Hepatocyte (in vitro differentiated cells): ENCODE results near the gene TCOF1. TPM values are rescaled to one million over a fixed set of nuclear protein-coding genes. Genes with fewer than 3 reads are reported as not detected.

Experiments
- DNase-seq: peaks from one replicate; pipeline ENCODE4 v3.0.0-alpha.2; 2016; ENCODE audit warnings: low spot score
- H2AFZ ChIP-seq: fragments of 200-600 bp; sonication (generic); 2 replicates; pipeline ENCODE4 v1.6.0; 2016; ENCODE audit warnings: antibody characterized with exemption, mild to moderate bottlenecking
- H3K27ac ChIP-seq: fragments of 200-600 bp; sonication (generic); 2 replicates; pipeline ENCODE4 v1.5.1; 2016; ENCODE audit warnings: mild to moderate bottlenecking
- H3K27me3 ChIP-seq: fragments of 200-600 bp; sonication (generic); 2 replicates; pipeline ENCODE4 v1.6.1; 2016
- H3K36me3 ChIP-seq: fragments of 200-600 bp; sonication (generic); replicated peaks from 2 replicates; pipeline ENCODE4 v1.5.1; 2016; ENCODE audit warnings: low read depth; ENCODE audit not compliant: insufficient read depth
- H3K4me1 ChIP-seq: fragments of 200-600 bp; sonication (generic); 2 replicates; pipeline ENCODE4 v1.5.1; 2016; ENCODE audit warnings: mild to moderate bottlenecking, moderate library complexity; ENCODE audit not compliant: insufficient read depth
- H3K4me2 ChIP-seq: fragments of 200-600 bp; sonication (generic); 2 replicates; pipeline ENCODE4 v1.6.0; 2016
- H3K4me3 ChIP-seq: fragments of 200-600 bp; sonication (generic); 2 replicates; pipeline ENCODE4 v1.5.1; 2016; ENCODE audit warnings: mild to moderate bottlenecking
- H3K79me2 ChIP-seq: fragments of 200-600 bp; sonication (generic); 2 replicates; pipeline ENCODE4 v1.6.0; 2017; ENCODE audit warnings: mild to moderate bottlenecking
- H3K9me2 ChIP-seq: fragments of 200-600 bp; sonication (generic); replicated peaks from 2 replicates; pipeline ENCODE4 v1.6.0; 2017; ENCODE audit warnings: mild to moderate bottlenecking; ENCODE audit not compliant: insufficient read depth
- H3K9me3 ChIP-seq: fragments of 200-600 bp; sonication (generic); 2 replicates; pipeline ENCODE4 v1.5.1; 2016; ENCODE audit warnings: low read depth, mild to moderate bottlenecking
- H4K20me1 ChIP-seq: fragments of 200-600 bp; sonication (generic); 2 replicates; pipeline ENCODE4 v1.6.0; 2016; ENCODE audit warnings: mild to moderate bottlenecking; ENCODE audit not compliant: insufficient read depth, poor library complexity, severe bottlenecking
- EZH2 ChIP-seq: fragments of 200-600 bp; sonication (generic); IDR thresholded peaks from 2 replicates; pipeline ENCODE4 v1.6.1; 2016; ENCODE audit warnings: antibody characterized with exemption, mild to moderate bottlenecking, borderline replicate concordance
- EZH2phosphoT487 ChIP-seq: fragments of 200-600 bp; sonication (generic); IDR thresholded peaks from one replicate; pipeline ENCODE4 v1.6.1; 2018; ENCODE audit warnings: antibody characterized with exemption, mild to moderate bottlenecking, low read depth, moderate library complexity; ENCODE audit not compliant: unreplicated experiment, severe bottlenecking
- WGBS: methylation state at CpG from one replicate; pipeline ENCODE4 v1.1.6; 2016; ENCODE audit warnings: low lambda C conversion rate; ENCODE audit errors: missing lambda C conversion rate; 5-methylcytosine and 5-hydroxymethylcytosine counted together
- polyA plus RNA-seq: library from polyadenylated mRNA; unstranded; fragments of >200 nt; fragmentation: Nextera tagmentation; extraction: Ambion mirVana; gene quantifications from 2 replicates; pipeline ENCODE4 v1.2.1, GENCODE V29; 2016
- total RNA-seq: library from RNA; depleted of rRNA; stranded (reverse); fragments of >200 nt; gene quantifications from 2 replicates; pipeline ENCODE4 v1.2.3, GENCODE V29; 2014
- TF ChIP-seq, protein P1 (sequence below): fragments of 200-600 bp; sonication (generic); IDR thresholded peaks from 2 replicates; pipeline ENCODE4 v1.5.1; 2016; ENCODE audit warnings: antibody characterized with exemption, mild to moderate bottlenecking; ENCODE audit not compliant: poor library complexity

Gene TCOF1
- total and polyA plus RNA-seq, 2 experiments from 2014 or later = 19.9 to 24.0 TPM

- Histone ChIP-seq H3K4me1 (no peaks in the 10 kb centered on the region), H4K20me1 (peaks cover 23% of the 10 kb centered on the region), H3K27me3 (no peaks in the 10 kb centered on the region), H3K4me3 (no peak overlapping the region), H3K4me2 (no peak overlapping the region), H2AFZ (no peak overlapping the region), H3K9me3 (no peaks in the 10 kb centered on the region), H3K79me2 (peaks cover 11% of the 10 kb centered on the region), H3K36me3 (no peaks in the 10 kb centered on the region), H3K9me2 (no peaks in the 10 kb centered on the region), H3K27ac (no peak overlapping the region)
- WGBS = 73% methylated on average over 18 of the region's 18 CpGs
- no peak for DNase-seq
- no peak for TF ChIP-seq EZH2
- no peak for TF ChIP-seq EZH2phosphoT487
- TF ChIP-seq, protein P1, sequence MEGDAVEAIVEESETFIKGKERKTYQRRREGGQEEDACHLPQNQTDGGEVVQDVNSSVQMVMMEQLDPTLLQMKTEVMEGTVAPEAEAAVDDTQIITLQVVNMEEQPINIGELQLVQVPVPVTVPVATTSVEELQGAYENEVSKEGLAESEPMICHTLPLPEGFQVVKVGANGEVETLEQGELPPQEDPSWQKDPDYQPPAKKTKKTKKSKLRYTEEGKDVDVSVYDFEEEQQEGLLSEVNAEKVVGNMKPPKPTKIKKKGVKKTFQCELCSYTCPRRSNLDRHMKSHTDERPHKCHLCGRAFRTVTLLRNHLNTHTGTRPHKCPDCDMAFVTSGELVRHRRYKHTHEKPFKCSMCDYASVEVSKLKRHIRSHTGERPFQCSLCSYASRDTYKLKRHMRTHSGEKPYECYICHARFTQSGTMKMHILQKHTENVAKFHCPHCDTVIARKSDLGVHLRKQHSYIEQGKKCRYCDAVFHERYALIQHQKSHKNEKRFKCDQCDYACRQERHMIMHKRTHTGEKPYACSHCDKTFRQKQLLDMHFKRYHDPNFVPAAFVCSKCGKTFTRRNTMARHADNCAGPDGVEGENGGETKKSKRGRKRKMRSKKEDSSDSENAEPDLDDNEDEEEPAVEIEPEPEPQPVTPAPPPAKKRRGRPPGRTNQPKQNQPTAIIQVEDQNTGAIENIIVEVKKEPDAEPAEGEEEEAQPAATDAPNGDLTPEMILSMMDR = no peak
These were observed 84.6 kb downstream of the TCOF1 start for GRCh38 chr5:150441813-150442698.

- Histone ChIP-seq H3K79me2 (peaks cover 17% of the 10 kb centered on the region), H3K4me2 (no peak overlapping the region), H4K20me1 (peaks cover 29% of the 10 kb centered on the region), H3K9me2 (no peaks in the 10 kb centered on the region), H3K36me3 (no peaks in the 10 kb centered on the region), H3K4me3 (no peak overlapping the region), H2AFZ (no peak overlapping the region), H3K27me3 (no peaks in the 10 kb centered on the region), H3K4me1 (peaks cover 1% of the 10 kb centered on the region), H3K27ac (no peak overlapping the region), H3K9me3 (no peaks in the 10 kb centered on the region)
- DNase-seq = no peak
- TF ChIP-seq EZH2 = no peak
- TF ChIP-seq, protein P1 = no peak
- no peak for TF ChIP-seq EZH2phosphoT487
- 78% methylated on average over 5 of the region's 6 CpGs for whole genome bisulfite sequencing
These were observed 85.2 kb downstream of the TCOF1 start for GRCh38 chr5:150442699-150443080.

- 92% methylated on average over 15 of the region's 15 CpGs for WGBS
- DNase-seq = no peak
- no peaks in the 10 kb centered on the region for H3K9me3 ChIP-seq
- H2AFZ ChIP-seq = no peak overlapping the region
- no peaks in the 10 kb centered on the region for H3K27me3 ChIP-seq
- H3K4me1 ChIP-seq = peaks cover 6% of the 10 kb centered on the region
- TF ChIP-seq EZH2phosphoT487 = no peak
- TF ChIP-seq EZH2 = no peak
- TF ChIP-seq, protein P1 = no peak
- no peaks in the 10 kb centered on the region for H3K9me2 ChIP-seq
- peaks cover 25% of the 10 kb centered on the region for H3K79me2 ChIP-seq
- H3K36me3 ChIP-seq = no peaks in the 10 kb centered on the region
- no peak overlapping the region for H3K4me2 ChIP-seq
- no peak overlapping the region for H3K27ac ChIP-seq
- peaks cover 37% of the 10 kb centered on the region for H4K20me1 ChIP-seq
- H3K4me3 ChIP-seq = no peak overlapping the region
These were observed 86.0 kb downstream of the TCOF1 start for GRCh38 chr5:150443242-150444075.
